Measurements from ENCODE around the gene CEP350. TPM values are rescaled to one million over a fixed set of nuclear protein-coding genes. Genes with fewer than 3 reads are reported as not detected.

The CEP350 gene
- total RNA-seq, 4 donors from 2014 or later: 40.0 to 60.3 (median 57.3) TPM

- no peaks in the 10 kb centered on the region for H3K27me3 ChIP-seq
- intact Hi-C loops (cut with DNase I; ENCODE audit: low total_unique reads): no loop called here
- peaks cover 0 to 25% (median 8%) of the 10 kb centered on the region in 4 donors for H3K36me3 ChIP-seq
- no peaks in the 10 kb centered on the region for H3K9me3 ChIP-seq
- TF ChIP-seq EP300 (IDR thresholded peaks at IDR 0.05; ENCODE audit: low read depth) (no peak), POLR2A (IDR thresholded peaks at IDR 0.05) (no peak)
- in situ Hi-C loops (cut with MboI; ENCODE audit: low pct_ligation_motif_present in 1 of 4, low pct_unique_long_range_greater_than_20kb in 1 of 4, low sequenced_read_pairs in 3 of 4): no loop called here
- H3K27ac ChIP-seq: no peak overlapping the region
- WGBS, 2 donors (ENCODE audit: low coverage in 1 of 2): 78 to 92% methylated on average over 1 of the region's 1 CpG
- DNase-seq: no peak
- H3K4me3 ChIP-seq: no peak overlapping the region
- peaks cover 0 to 7% (median 2%) of the 10 kb centered on the region in 4 donors for H3K4me1 ChIP-seq
Observed at GRCh38 chr1:179995576-179995975, 41.0 kb downstream of the CEP350 start.

DNA sequence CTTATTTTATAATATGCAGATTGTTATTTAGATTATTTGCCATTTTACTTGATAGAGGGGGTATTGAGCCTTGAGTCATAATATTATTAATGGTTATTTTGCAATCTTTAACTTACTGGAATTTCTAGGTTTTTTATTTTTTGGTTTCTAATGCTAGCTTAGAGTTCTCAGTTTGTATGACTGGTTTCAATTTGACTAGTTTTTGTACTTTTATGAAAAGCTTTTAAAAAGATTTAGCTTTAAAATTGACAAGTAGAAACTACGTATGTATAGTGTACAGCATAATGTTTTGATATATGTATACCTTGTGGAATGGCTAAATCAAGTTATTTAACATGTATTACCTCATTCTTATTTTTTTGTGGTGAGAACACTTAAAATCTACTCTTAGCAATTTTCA, 41.5 kb downstream of the CEP350 start:
- TF ChIP-seq POLR2AphosphoS5 (IDR thresholded peaks at IDR 0.05) (no peak), POLR2A (IDR thresholded peaks at IDR 0.05) (no peak), EP300 (IDR thresholded peaks at IDR 0.05; ENCODE audit: low read depth) (no peak)
- TF ChIP-seq, protein P1, sequence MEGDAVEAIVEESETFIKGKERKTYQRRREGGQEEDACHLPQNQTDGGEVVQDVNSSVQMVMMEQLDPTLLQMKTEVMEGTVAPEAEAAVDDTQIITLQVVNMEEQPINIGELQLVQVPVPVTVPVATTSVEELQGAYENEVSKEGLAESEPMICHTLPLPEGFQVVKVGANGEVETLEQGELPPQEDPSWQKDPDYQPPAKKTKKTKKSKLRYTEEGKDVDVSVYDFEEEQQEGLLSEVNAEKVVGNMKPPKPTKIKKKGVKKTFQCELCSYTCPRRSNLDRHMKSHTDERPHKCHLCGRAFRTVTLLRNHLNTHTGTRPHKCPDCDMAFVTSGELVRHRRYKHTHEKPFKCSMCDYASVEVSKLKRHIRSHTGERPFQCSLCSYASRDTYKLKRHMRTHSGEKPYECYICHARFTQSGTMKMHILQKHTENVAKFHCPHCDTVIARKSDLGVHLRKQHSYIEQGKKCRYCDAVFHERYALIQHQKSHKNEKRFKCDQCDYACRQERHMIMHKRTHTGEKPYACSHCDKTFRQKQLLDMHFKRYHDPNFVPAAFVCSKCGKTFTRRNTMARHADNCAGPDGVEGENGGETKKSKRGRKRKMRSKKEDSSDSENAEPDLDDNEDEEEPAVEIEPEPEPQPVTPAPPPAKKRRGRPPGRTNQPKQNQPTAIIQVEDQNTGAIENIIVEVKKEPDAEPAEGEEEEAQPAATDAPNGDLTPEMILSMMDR (IDR thresholded peaks at IDR 0.05): no peak
- Histone ChIP-seq H3K4me3 (no peak overlapping the region), H3K9me3 (no peaks in the 10 kb centered on the region), H3K27ac (no peak overlapping the region), H3K36me3 (peaks cover 0 to 21% (median 6%) of the 10 kb centered on the region in 4 donors), H3K27me3 (no peaks in the 10 kb centered on the region), H3K4me1 (peaks cover 0 to 7% (median 2%) of the 10 kb centered on the region in 4 donors)
- no peak for DNase-seq
- 88 to 90% methylated on average over 1 of the region's 1 CpG for WGBS, 2 donors (ENCODE audit: low coverage in 1 of 2)
- in situ Hi-C loops (cut with MboI; ENCODE audit: low pct_ligation_motif_present in 1 of 4, low pct_unique_long_range_greater_than_20kb in 1 of 4, low sequenced_read_pairs in 3 of 4) (no loop called here), intact Hi-C loops (cut with DNase I; ENCODE audit: low total_unique reads) (no loop called here)

- 86 to 94% methylated on average over 1 to 2 of the region's 2 CpGs for WGBS, 2 donors (ENCODE audit: low coverage in 1 of 2)
- no peak overlapping the region for H3K4me3 ChIP-seq
- in situ Hi-C loops (cut with MboI; ENCODE audit: low pct_ligation_motif_present in 1 of 4, low pct_unique_long_range_greater_than_20kb in 1 of 4, low sequenced_read_pairs in 3 of 4) (no loop called here), intact Hi-C loops (cut with DNase I; ENCODE audit: low total_unique reads) (no loop called here)
- TF ChIP-seq, protein P1 (IDR thresholded peaks at IDR 0.05): no peak
- TF ChIP-seq POLR2AphosphoS5 (IDR thresholded peaks at IDR 0.05) (no peak), EP300 (IDR thresholded peaks at IDR 0.05; ENCODE audit: low read depth) (no peak), POLR2A (IDR thresholded peaks at IDR 0.05) (no peak)
- H3K4me1 ChIP-seq: peaks cover 0 to 7% (median 2%) of the 10 kb centered on the region in 4 donors
- no peak overlapping the region for H3K27ac ChIP-seq
- no peaks in the 10 kb centered on the region for H3K27me3 ChIP-seq
- peaks cover 0 to 27% (median 6%) of the 10 kb centered on the region in 4 donors for H3K36me3 ChIP-seq
- DNase-seq: no peak
- no peaks in the 10 kb centered on the region for H3K9me3 ChIP-seq
Observed at GRCh38 chr1:180000575-180000974, 46.0 kb downstream of the CEP350 start.

DNA sequence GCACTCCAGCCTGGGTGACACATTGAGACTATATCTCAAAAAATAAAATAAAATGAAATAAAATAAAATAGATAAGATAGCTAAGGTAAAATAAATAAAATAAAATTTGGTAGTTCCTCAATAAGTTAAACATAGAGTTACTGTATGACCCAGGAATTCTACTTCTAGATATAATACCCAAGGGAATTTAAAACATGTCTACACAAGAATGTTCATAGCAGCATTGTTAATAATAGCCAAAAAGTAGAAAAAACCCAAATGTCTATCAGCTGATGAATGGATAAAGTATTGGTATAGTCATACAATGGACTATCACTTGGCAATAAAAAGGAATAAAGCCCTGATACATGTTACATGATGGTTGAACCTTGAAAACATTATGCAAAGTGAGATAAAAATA, 47.8 kb downstream of the CEP350 start:
- in situ Hi-C loops (cut with MboI; ENCODE audit: low pct_ligation_motif_present in 1 of 4, low pct_unique_long_range_greater_than_20kb in 1 of 4, low sequenced_read_pairs in 3 of 4): no loop called here
- Histone ChIP-seq H3K4me1 (peaks cover 0 to 7% (median 2%) of the 10 kb centered on the region in 4 donors), H3K27me3 (no peaks in the 10 kb centered on the region), H3K36me3 (peaks cover 0 to 32% (median 4%) of the 10 kb centered on the region in 4 donors), H3K27ac (no peak overlapping the region), H3K4me3 (no peak overlapping the region), H3K9me3 (no peaks in the 10 kb centered on the region)
- intact Hi-C loops (cut with DNase I; ENCODE audit: low total_unique reads): no loop called here
- no peak for TF ChIP-seq POLR2AphosphoS5 (IDR thresholded peaks at IDR 0.05)
- no peak for TF ChIP-seq EP300 (IDR thresholded peaks at IDR 0.05; ENCODE audit: low read depth)
- TF ChIP-seq POLR2A (IDR thresholded peaks at IDR 0.05): no peak
- TF ChIP-seq, protein P1 (IDR thresholded peaks at IDR 0.05): no peak
- DNase-seq: no peak

Data from transverse colon (tissue), 4 donors.